Keratinocyte (primary cell): ENCODE results near the gene GMCL1. TPM values are rescaled to one million over a fixed set of nuclear protein-coding genes. Genes with fewer than 3 reads are reported as not detected.

Source experiments
- DNase-seq: peaks from one replicate; pipeline ENCODE4 v3.0.0-alpha.2; 2011; ENCODE audit warnings: low read depth, missing footprints, low spot score
- FAIRE-seq: peaks from 2 replicates; lab custom pipeline; 2011; peaks lifted over from hg19 to GRCh38; lab: Jason Lieb, UNC
- H2AFZ ChIP-seq: 2 replicates; pipeline ENCODE4 v1.6.0; 2012; ENCODE audit warnings: low read length, control low read depth, inconsistent platforms; ENCODE audit not compliant: control insufficient read depth
- H3K27ac ChIP-seq: 2 replicates; pipeline ENCODE4 v1.5.1; 2011; ENCODE audit warnings: low read length; ENCODE audit not compliant: control insufficient read depth, insufficient read depth
- H3K27me3 ChIP-seq: 3 replicates; pipeline ENCODE4 v1.6.0; 2011; ENCODE audit warnings: low read length; ENCODE audit not compliant: control insufficient read depth, insufficient read depth; ENCODE audit errors: extremely low read depth
- H3K36me3 ChIP-seq, 2 experiments: 2 replicates in 1 of 2; 3 replicates in 1 of 2; pipeline ENCODE4 v1.5.1; 2011; ENCODE audit warnings: low read length in 2 of 2, mild to moderate bottlenecking in 1 of 2; ENCODE audit not compliant: control insufficient read depth in 2 of 2, insufficient read depth in 2 of 2; ENCODE audit errors: extremely low read depth in 1 of 2
- H3K4me1 ChIP-seq: 3 replicates; pipeline ENCODE4 v1.5.1; 2011; ENCODE audit warnings: low read length; ENCODE audit not compliant: control insufficient read depth, insufficient read depth; ENCODE audit errors: extremely low read depth
- H3K4me2 ChIP-seq: 3 replicates; pipeline ENCODE4 v1.6.0; 2011; ENCODE audit warnings: low read depth, low read length; ENCODE audit not compliant: control insufficient read depth, insufficient read depth; ENCODE audit errors: extremely low read depth
- H3K4me3 ChIP-seq, 3 experiments: fragments of 200-600 bp in 1 of 3; sonication (generic) in 1 of 3; 2 replicates in 2 of 3; 3 replicates in 1 of 3; pipeline ENCODE4 v1.5.1; 2011 to 2016; ENCODE audit warnings: low read length in 3 of 3, mild to moderate bottlenecking in 3 of 3, control low read depth in 2 of 3, inconsistent platforms in 1 of 3, low read depth in 1 of 3, mixed read lengths in 1 of 3, mixed run types in 1 of 3, moderate library complexity in 1 of 3; ENCODE audit not compliant: control insufficient read depth in 2 of 3, insufficient read depth in 2 of 3; ENCODE audit errors: extremely low read depth in 1 of 3
- H3K79me2 ChIP-seq: 2 replicates; pipeline ENCODE4 v1.6.0; 2012; ENCODE audit warnings: low read length; ENCODE audit not compliant: control insufficient read depth, insufficient read depth
- H3K9ac ChIP-seq: 3 replicates; pipeline ENCODE4 v1.6.0; 2011; ENCODE audit warnings: low read length; ENCODE audit not compliant: control insufficient read depth, insufficient read depth; ENCODE audit errors: extremely low read depth
- H3K9me1 ChIP-seq: 3 replicates; pipeline ENCODE4 v1.6.0; 2011; ENCODE audit warnings: low read length; ENCODE audit not compliant: control insufficient read depth, insufficient read depth; ENCODE audit errors: extremely low read depth
- H3K9me3 ChIP-seq: 2 replicates; pipeline ENCODE4 v1.5.1; 2012; ENCODE audit warnings: low read depth, low read length; ENCODE audit not compliant: control insufficient read depth
- H4K20me1 ChIP-seq: 3 replicates; pipeline ENCODE4 v1.6.0; 2011; ENCODE audit warnings: low read length; ENCODE audit not compliant: control insufficient read depth, insufficient read depth; ENCODE audit errors: extremely low read depth
- CTCF ChIP-seq, 3 experiments: IDR thresholded peaks in 1 of 3; conservative IDR thresholded peaks in 1 of 3; optimal IDR thresholded peaks in 1 of 3; 2 replicates in 2 of 3; 3 replicates in 1 of 3; pipeline versions ENCODE3 to v1.5.1; 2011; ENCODE audit warnings: low read length in 3 of 3, mild to moderate bottlenecking in 3 of 3, moderate library complexity in 2 of 3, control low read depth in 1 of 3, inconsistent platforms in 1 of 3; ENCODE audit not compliant: insufficient read depth in 2 of 3; ENCODE audit errors: extremely low read depth in 1 of 3
- EZH2 ChIP-seq: IDR thresholded peaks from one replicate; pipeline ENCODE4 v1.6.1; 2012; ENCODE audit warnings: inconsistent platforms, mild to moderate bottlenecking, low read length, moderate library complexity
- dilution Hi-C: fragments of 300-500 bp; cut with MboI; formaldehyde crosslinking; loops from one replicate; pipeline ENCODE4 v1.7.0; 2020; ENCODE audit warnings: low sequenced_read_pairs; ENCODE audit not compliant: extremely low pct_ligation_motif_present
- polyA plus RNA-seq, 5 experiments: library from polyadenylated mRNA; depleted of rRNA in 3 of 5; stranded (reverse) in 3 of 5; stranded (forward) in 1 of 5; unstranded in 1 of 5; fragments of >200 nt; gene quantifications; 1 replicate in 1 of 5; 2 replicates in 3 of 5; 3 replicates in 1 of 5; pipeline versions ENCODE4 v1.2.1 to v1.2.3, GENCODE V29; 2011 to 2012; ENCODE audit warnings: missing spikeins in 2 of 5, low read depth in 1 of 5, low replicate concordance in 1 of 5

The GMCL1 gene
- polyA plus RNA-seq, 1 donor (not counting 4 experiments of a cell fraction or from before 2014, with no cell fraction given) = 7.5 TPM

- H3K4me1 ChIP-seq = peaks cover 2% of the 10 kb centered on the region
- H3K4me3 ChIP-seq = no peak overlapping the region
- TF ChIP-seq EZH2 (no peak), CTCF (optimal IDR thresholded peaks at IDR 0.05 in 1 of 3, IDR thresholded peaks at IDR 0.05 in 1 of 3, conservative IDR thresholded peaks at IDR 0.05 in 1 of 3; ENCODE audit: extremely low read depth in 1 of 3, insufficient read depth in 2 of 3, low read length in 3 of 3) (no peak)
- H3K79me2 ChIP-seq = no peaks in the 10 kb centered on the region
- dilution Hi-C loops = no loop called here
- no peak overlapping the region for H3K9ac ChIP-seq
- no peaks in the 10 kb centered on the region for H3K9me3 ChIP-seq
- H3K4me2 ChIP-seq = no peak overlapping the region
- no peak for FAIRE-seq
- no peak for DNase-seq
- H3K27me3 ChIP-seq = no peaks in the 10 kb centered on the region
- H4K20me1 ChIP-seq = no peaks in the 10 kb centered on the region
- H3K9me1 ChIP-seq = no peaks in the 10 kb centered on the region
- H3K36me3 ChIP-seq = peaks cover 10 to 20% of the 10 kb centered on the region in 2 experiments
- H3K27ac ChIP-seq = no peak overlapping the region
- no peak overlapping the region for H2AFZ ChIP-seq
Measured at GRCh38 chr2:69804416-69804815, 25.0 kb upstream of the GMCL1 start.

- peaks cover 18 to 32% of the 10 kb centered on the region in 2 experiments for H3K36me3 ChIP-seq
- no peak for DNase-seq
- FAIRE-seq = no peak
Measured at GRCh38 chr2:69805887-69806286, 23.6 kb upstream of the GMCL1 start.

More at GRCh38 chr2:69805887-69806286, 23.6 kb upstream of the GMCL1 start:
- Histone ChIP-seq H3K9me1 (no peaks in the 10 kb centered on the region), H3K9ac (no peak overlapping the region), H3K27me3 (no peaks in the 10 kb centered on the region), H3K4me3 (no peak overlapping the region), H3K9me3 (no peaks in the 10 kb centered on the region), H3K4me2 (no peak overlapping the region), H3K27ac (no peak overlapping the region), H3K79me2 (no peaks in the 10 kb centered on the region), H2AFZ (no peak overlapping the region), H4K20me1 (no peaks in the 10 kb centered on the region), H3K4me1 (no peaks in the 10 kb centered on the region)
- no peak for TF ChIP-seq CTCF (optimal IDR thresholded peaks at IDR 0.05 in 1 of 3, IDR thresholded peaks at IDR 0.05 in 1 of 3, conservative IDR thresholded peaks at IDR 0.05 in 1 of 3; ENCODE audit: extremely low read depth in 1 of 3, insufficient read depth in 2 of 3, low read length in 3 of 3)
- no peak for TF ChIP-seq EZH2
- dilution Hi-C loops = no loop called here
